Ishikawa (cell line): ENCODE results near the gene SMIM32.

Experiments
- CEBPB ChIP-seq: IDR thresholded peaks from 2 replicates; pipeline ENCODE4 v1.6.1; 2012
- CREB1 ChIP-seq: IDR thresholded peaks from 2 replicates; pipeline ENCODE4 v1.6.1; 2012; ENCODE audit warnings: low read depth
- EGR1 ChIP-seq: IDR thresholded peaks from 2 replicates; pipeline ENCODE4 v1.6.1; 2012
- EP300 ChIP-seq: IDR thresholded peaks from 2 replicates; pipeline ENCODE4 v1.6.1; 2012; ENCODE audit warnings: borderline replicate concordance
- FOXM1 ChIP-seq: IDR thresholded peaks from 2 replicates; pipeline ENCODE4 v1.6.1; 2012; ENCODE audit warnings: low read depth, borderline replicate concordance
- MAX ChIP-seq: IDR thresholded peaks from 2 replicates; pipeline ENCODE4 v1.6.1; 2012
- NFIC ChIP-seq: IDR thresholded peaks from 2 replicates; pipeline ENCODE4 v1.6.1; 2012
- RAD21 ChIP-seq: IDR thresholded peaks from 2 replicates; pipeline ENCODE4 v1.6.1; 2012; ENCODE audit warnings: low read depth
- REST ChIP-seq: IDR thresholded peaks from 2 replicates; pipeline ENCODE4 v1.6.1; 2012; ENCODE audit warnings: low read depth, mild to moderate bottlenecking
- TAF1 ChIP-seq: IDR thresholded peaks from 2 replicates; pipeline ENCODE4 v1.6.1; 2012; ENCODE audit warnings: low read depth, mild to moderate bottlenecking
- TCF12 ChIP-seq: IDR thresholded peaks from 2 replicates; pipeline ENCODE4 v1.6.1; 2012; ENCODE audit warnings: low read depth
- TEAD4 ChIP-seq: IDR thresholded peaks from 2 replicates; pipeline ENCODE4 v1.6.1; 2012
- USF1 ChIP-seq: IDR thresholded peaks from 2 replicates; pipeline ENCODE4 v1.6.1; 2012
- YY1 ChIP-seq: IDR thresholded peaks from 2 replicates; pipeline ENCODE4 v1.6.1; 2012; ENCODE audit warnings: low read depth
- ZBTB7A ChIP-seq: IDR thresholded peaks from 2 replicates; pipeline ENCODE4 v1.6.1; 2012; ENCODE audit warnings: low read depth

The SMIM32 gene

GRCh38 chr5:136147632-136148031 lies 45.3 kb downstream of the SMIM32 start:
- TF ChIP-seq REST (no peak), MAX (no peak), YY1 (no peak), RAD21 (no peak), EGR1 (no peak), ZBTB7A (no peak), CREB1 (no peak), FOXM1 (no peak), TAF1 (no peak), TCF12 (no peak), USF1 (no peak), EP300 (no peak), TEAD4 (no peak), NFIC (no peak), CEBPB (no peak)

- TF ChIP-seq TEAD4 (no peak), ZBTB7A (no peak), TCF12 (no peak), RAD21 (no peak), CREB1 (no peak)
These were observed 46.8 kb downstream of the SMIM32 start for GRCh38 chr5:136146201-136146600.

GRCh38 chr5:136145030-136145429 lies 47.9 kb downstream of the SMIM32 start:
- TF ChIP-seq TCF12, result no peak
- no peak for TF ChIP-seq TAF1
- TF ChIP-seq RAD21, result no peak

- TF ChIP-seq TAF1 (no peak), RAD21 (no peak), EGR1 (no peak), TCF12 (no peak), ZBTB7A (no peak), CEBPB (no peak), USF1 (no peak), TEAD4 (no peak)
These were observed 49.2 kb downstream of the SMIM32 start for GRCh38 chr5:136143763-136144162.

- TF ChIP-seq NFIC, result no peak
- TF ChIP-seq FOXM1, result no peak
These were observed 49.6 kb downstream of the SMIM32 start for GRCh38 chr5:136143312-136143711.

- no peak for TF ChIP-seq ZBTB7A
- no peak for TF ChIP-seq NFIC
- no peak for TF ChIP-seq CREB1
- TF ChIP-seq RAD21, result no peak
- TF ChIP-seq REST, result no peak
- no peak for TF ChIP-seq TEAD4
These were observed 51.4 kb downstream of the SMIM32 start for GRCh38 chr5:136141561-136141960.
